Keratinocyte (primary cell): ENCODE measurements around the gene FTCD.

Source experiments
- CTCF ChIP-seq, 3 experiments: IDR thresholded peaks in 1 of 3; conservative IDR thresholded peaks in 1 of 3; optimal IDR thresholded peaks in 1 of 3; 2 replicates in 2 of 3; 3 replicates in 1 of 3; pipeline versions ENCODE3 to v1.5.1; 2011; ENCODE audit warnings: low read length in 3 of 3, mild to moderate bottlenecking in 3 of 3, moderate library complexity in 2 of 3, control low read depth in 1 of 3, inconsistent platforms in 1 of 3; ENCODE audit not compliant: insufficient read depth in 2 of 3; ENCODE audit errors: extremely low read depth in 1 of 3
- EZH2 ChIP-seq: IDR thresholded peaks from one replicate; pipeline ENCODE4 v1.6.1; 2012; ENCODE audit warnings: inconsistent platforms, mild to moderate bottlenecking, low read length, moderate library complexity

GRCh38 chr21:46111193-46111571 is 44.2 kb downstream of the FTCD start:
- TF ChIP-seq CTCF (optimal IDR thresholded peaks at IDR 0.05 in 1 of 3, IDR thresholded peaks at IDR 0.05 in 1 of 3, conservative IDR thresholded peaks at IDR 0.05 in 1 of 3; ENCODE audit: extremely low read depth in 1 of 3, insufficient read depth in 2 of 3, low read length in 3 of 3) (no peak), EZH2 (no peak)
